Gastrocnemius medialis (tissue), 4 donors: ENCODE data around the gene ACSS1. TPM values are rescaled to one million over a fixed set of nuclear protein-coding genes. Genes with fewer than 3 reads are reported as not detected.

Experiments used
- ATAC-seq, 2 donors: fragments of 150-250 bp; one replicate each; pipeline ENCODE4 v1.9.1; 2016
- DNase-seq, 2 donors: peaks; one replicate each; pipeline ENCODE4 v3.0.0-alpha.2; 2019
- H3K27ac ChIP-seq, 4 donors: fragments of 200-600 bp; sonication (generic); 1 replicate in 1 of 4; 2 replicates in 3 of 4; pipeline ENCODE4 v1.5.1; 2016 to 2018; ENCODE audit warnings: mild to moderate bottlenecking in 2 of 4, moderate library complexity in 1 of 4
- H3K27me3 ChIP-seq, 3 donors: fragments of 200-600 bp; sonication (generic) in 2 of 3; 1 replicate in 1 of 3; 2 replicates in 2 of 3; pipeline versions ENCODE4 v1.5.1 to v1.6.0; 2016 to 2019; ENCODE audit warnings: mild to moderate bottlenecking in 1 of 3, moderate library complexity in 1 of 3
- H3K36me3 ChIP-seq, 2 donors: fragments of 200-600 bp; sonication (generic) in 1 of 2; one replicate each; pipeline ENCODE4 v1.5.1; 2017 to 2018
- H3K4me1 ChIP-seq, 2 donors: fragments of 200-600 bp; sonication (generic) in 1 of 2; one replicate each; pipeline ENCODE4 v1.5.1; 2016 to 2017; ENCODE audit warnings: mild to moderate bottlenecking in 2 of 2
- H3K4me3 ChIP-seq, 4 donors: fragments of 200-600 bp; sonication (generic) in 3 of 4; 1 replicate in 1 of 4; 2 replicates in 3 of 4; pipeline ENCODE4 v1.5.1; 2016 to 2019; ENCODE audit warnings: mild to moderate bottlenecking in 2 of 4
- H3K9me3 ChIP-seq, 3 donors: fragments of 200-600 bp; sonication (generic) in 2 of 3; 1 replicate in 1 of 3; 2 replicates in 2 of 3; pipeline ENCODE4 v1.5.1; 2016 to 2019
- POLR2A ChIP-seq, 2 donors: fragments of 450-650 bp; IDR thresholded peaks; one replicate each; pipeline ENCODE4 v1.6.1; 2017; ENCODE audit warnings: antibody characterized with exemption in 2 of 2, mild to moderate bottlenecking in 2 of 2, moderate library complexity in 2 of 2
- in situ Hi-C, 4 donors: fragments of 200-750 bp; cut with MboI; loops; one replicate each; pipeline versions ENCODE4 v1.15.0 to v1.8.0; 2017; ENCODE audit warnings: low sequenced_read_pairs in 4 of 4
- intact Hi-C: fragments of 100-400 bp; cut with DNase I; formaldehyde crosslinking; loops from one replicate; pipeline ENCODE4 v1.15.1; 2023; ENCODE audit warnings: low total_unique reads
- total RNA-seq, 4 donors: library from RNA; depleted of rRNA; stranded (reverse); fragments of >200 nt; gene quantifications; one replicate each; pipeline versions ENCODE4 v1.1.0 to v1.2.3, GENCODE V29; 2016
- TF ChIP-seq, protein P1 (sequence below), 5 experiments: fragments of 450-650 bp in 3 of 5; fragments of 200-600 bp in 2 of 5; sonication (generic) in 2 of 5; IDR thresholded peaks in 4 of 5; conservative IDR thresholded peaks in 1 of 5; 1 replicate in 4 of 5; 2 replicates in 1 of 5; pipeline ENCODE4 v1.5.1; 2016 to 2019; ENCODE audit warnings: antibody characterized with exemption in 5 of 5, mild to moderate bottlenecking in 3 of 5, moderate library complexity in 3 of 5

ACSS1 gene
- total RNA-seq, 4 donors from 2014 or later, result 11.4 to 84.6 (median 11.8) TPM

DNA sequence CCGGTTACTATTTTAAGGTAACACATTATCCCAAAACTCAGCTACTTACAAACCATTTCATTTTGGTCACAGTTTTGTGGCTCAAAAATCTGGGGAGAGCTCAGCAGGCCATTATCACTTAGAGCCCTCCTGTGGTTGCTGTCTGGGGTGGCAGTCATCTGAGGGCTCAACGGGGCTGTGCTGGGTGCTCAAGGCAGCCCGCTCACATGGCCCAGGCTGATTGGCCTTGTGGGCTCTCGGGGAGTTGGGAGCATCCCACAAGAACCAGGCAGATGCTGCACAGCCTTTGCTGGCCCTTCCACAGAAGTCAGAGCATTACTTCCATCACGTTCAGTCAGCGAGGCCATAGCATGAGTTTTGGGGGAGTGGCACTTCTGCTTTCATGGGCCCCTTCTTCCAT, 30.3 kb upstream of the ACSS1 start:
- no peaks in the 10 kb centered on the region for H3K9me3 ChIP-seq
- H3K4me3 ChIP-seq, result no peak overlapping the region
- in situ Hi-C loops, result loop anchor here in 1 of 4 donors (10.0 kb wide), 1 partner anchor 87 kb away; no protein-coding TSS in a partner anchor
- intact Hi-C loops, result no loop called here
- H3K27me3 ChIP-seq, result peaks cover 44 to 53% (median 48%) of the 10 kb centered on the region in 3 donors
- TF ChIP-seq, protein P1, sequence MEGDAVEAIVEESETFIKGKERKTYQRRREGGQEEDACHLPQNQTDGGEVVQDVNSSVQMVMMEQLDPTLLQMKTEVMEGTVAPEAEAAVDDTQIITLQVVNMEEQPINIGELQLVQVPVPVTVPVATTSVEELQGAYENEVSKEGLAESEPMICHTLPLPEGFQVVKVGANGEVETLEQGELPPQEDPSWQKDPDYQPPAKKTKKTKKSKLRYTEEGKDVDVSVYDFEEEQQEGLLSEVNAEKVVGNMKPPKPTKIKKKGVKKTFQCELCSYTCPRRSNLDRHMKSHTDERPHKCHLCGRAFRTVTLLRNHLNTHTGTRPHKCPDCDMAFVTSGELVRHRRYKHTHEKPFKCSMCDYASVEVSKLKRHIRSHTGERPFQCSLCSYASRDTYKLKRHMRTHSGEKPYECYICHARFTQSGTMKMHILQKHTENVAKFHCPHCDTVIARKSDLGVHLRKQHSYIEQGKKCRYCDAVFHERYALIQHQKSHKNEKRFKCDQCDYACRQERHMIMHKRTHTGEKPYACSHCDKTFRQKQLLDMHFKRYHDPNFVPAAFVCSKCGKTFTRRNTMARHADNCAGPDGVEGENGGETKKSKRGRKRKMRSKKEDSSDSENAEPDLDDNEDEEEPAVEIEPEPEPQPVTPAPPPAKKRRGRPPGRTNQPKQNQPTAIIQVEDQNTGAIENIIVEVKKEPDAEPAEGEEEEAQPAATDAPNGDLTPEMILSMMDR (IDR thresholded peaks at IDR 0.05 in 4 of 5, conservative IDR thresholded peaks at IDR 0.05 in 1 of 5), result no peak
- no peak for TF ChIP-seq POLR2A (IDR thresholded peaks at IDR 0.05)
- ATAC-seq, result no peak
- no peak for DNase-seq
- peaks cover 15 to 19% of the 10 kb centered on the region in 2 donors for H3K4me1 ChIP-seq
- no peak overlapping the region for H3K27ac ChIP-seq
- no peaks in the 10 kb centered on the region for H3K36me3 ChIP-seq

DNA sequence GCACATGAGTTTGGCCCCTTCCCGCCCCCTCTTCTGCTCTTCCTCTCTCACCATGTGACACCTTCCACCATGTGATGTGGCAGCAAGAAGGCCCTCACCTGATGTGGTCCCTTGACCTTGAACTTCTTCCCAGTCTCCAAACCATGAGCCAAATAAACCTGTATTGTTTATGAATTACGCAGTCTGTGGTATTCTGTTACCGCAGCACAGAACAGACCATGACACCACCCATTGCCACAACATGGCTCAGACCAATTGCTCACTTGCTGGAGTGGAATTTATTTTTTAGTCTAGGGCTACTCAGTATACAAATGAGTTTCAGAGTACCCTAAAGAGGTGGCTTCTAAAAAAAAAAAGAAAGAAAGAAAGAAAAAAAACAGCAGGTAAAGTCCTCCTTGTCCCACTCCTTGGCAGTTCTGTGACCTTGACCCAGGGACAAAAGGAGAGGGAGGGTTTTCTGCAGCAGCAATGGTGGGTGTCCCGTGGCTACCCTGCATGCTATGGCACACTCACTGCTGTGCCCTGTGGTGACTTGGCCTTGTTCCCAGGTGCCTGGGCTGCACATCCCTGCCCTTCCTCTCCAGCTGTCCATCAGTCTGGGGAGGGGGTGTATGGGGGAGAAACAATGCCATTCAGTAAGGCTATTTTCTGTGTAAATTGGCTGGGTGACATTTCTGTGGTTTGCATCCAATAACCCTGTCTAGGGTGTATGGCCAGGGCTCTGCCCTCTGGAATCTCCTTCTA, 29.4 kb upstream of the ACSS1 start:
- H3K9me3 ChIP-seq, result no peaks in the 10 kb centered on the region
- in situ Hi-C loops, result loop anchor here in 1 of 4 donors (10.0 kb wide), 1 partner anchor 87 kb away; no protein-coding TSS in a partner anchor
- ATAC-seq (no peak), DNase-seq (no peak)
- H3K36me3 ChIP-seq, result no peaks in the 10 kb centered on the region
- no peak overlapping the region for H3K27ac ChIP-seq
- intact Hi-C loops, result no loop called here
- H3K27me3 ChIP-seq, result peaks cover 53 to 62% (median 57%) of the 10 kb centered on the region in 3 donors
- TF ChIP-seq, protein P1 (IDR thresholded peaks at IDR 0.05 in 4 of 5, conservative IDR thresholded peaks at IDR 0.05 in 1 of 5), result no peak
- no peak for TF ChIP-seq POLR2A (IDR thresholded peaks at IDR 0.05)
- H3K4me3 ChIP-seq, result no peak overlapping the region
- peaks cover 17 to 26% of the 10 kb centered on the region in 2 donors for H3K4me1 ChIP-seq

DNA sequence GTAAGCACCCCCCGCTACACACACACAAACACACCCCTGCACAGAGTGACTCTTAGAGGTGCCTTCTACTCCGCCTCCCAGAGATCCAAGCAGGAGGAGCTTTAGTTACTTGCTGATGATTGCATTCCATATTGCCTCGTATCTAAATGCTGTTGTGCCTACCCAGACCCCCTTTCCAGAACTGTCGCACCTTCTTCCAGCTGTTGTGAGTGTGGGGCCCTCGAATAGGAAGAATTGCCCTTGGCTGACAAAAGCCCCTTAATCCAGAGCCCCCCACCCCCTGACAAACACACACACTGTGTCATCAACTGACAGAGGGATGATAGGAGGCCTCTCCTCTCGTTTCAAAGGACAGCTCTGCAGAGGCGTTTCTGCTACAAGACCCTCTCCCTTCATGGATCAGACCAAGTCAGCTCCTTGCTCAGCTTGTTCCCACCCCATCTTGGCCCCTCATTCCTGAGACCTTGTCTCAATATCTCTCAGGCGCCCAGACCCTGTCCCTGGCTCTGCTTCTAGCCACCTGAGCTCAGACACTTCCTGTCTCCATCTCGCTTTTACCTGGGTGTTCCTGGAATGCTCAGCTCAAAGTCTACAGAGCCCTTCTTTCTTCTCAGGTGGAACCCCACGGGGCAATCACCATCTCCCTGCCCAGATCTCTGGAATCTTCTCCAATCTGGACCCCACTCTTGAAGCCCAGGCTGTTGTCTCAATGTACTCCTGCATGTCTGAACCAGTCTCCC, 28.0 kb upstream of the ACSS1 start:
- in situ Hi-C loops (loop anchor here in 1 of 4 donors (10.0 kb wide), 1 partner anchor 89 kb away; no protein-coding TSS in a partner anchor), intact Hi-C loops (no loop called here)
- TF ChIP-seq POLR2A (IDR thresholded peaks at IDR 0.05), result no peak
- H3K27me3 ChIP-seq, result peaks cover 65 to 75% (median 71%) of the 10 kb centered on the region in 3 donors
- DNase-seq (no peak), ATAC-seq (no peak)
- no peak overlapping the region for H3K27ac ChIP-seq
- H3K9me3 ChIP-seq, result no peaks in the 10 kb centered on the region
- no peaks in the 10 kb centered on the region for H3K36me3 ChIP-seq
- H3K4me1 ChIP-seq, result peaks cover 17 to 26% of the 10 kb centered on the region in 2 donors
- H3K4me3 ChIP-seq, result no peak overlapping the region

GRCh38 chr20:25084626-25085187, 26.8 kb upstream of the ACSS1 start:
- H3K4me3 ChIP-seq, result peak overlapping the region in 1 of 4 donors; percentile 32
- intact Hi-C loops, result loop anchor here (5.0 kb wide), 1 partner anchor 308 kb away; the partner anchor contains the start of gene ABHD12

More at GRCh38 chr20:25084626-25085187, 26.8 kb upstream of the ACSS1 start:
- no peaks in the 10 kb centered on the region for H3K9me3 ChIP-seq
- H3K4me1 ChIP-seq, result peaks cover 17 to 26% of the 10 kb centered on the region in 2 donors
- in situ Hi-C loops, result loop anchor here in 1 of 4 donors (10.0 kb wide), 1 partner anchor 90 kb away; no protein-coding TSS in a partner anchor
- TF ChIP-seq POLR2A (IDR thresholded peaks at IDR 0.05), result no peak
- TF ChIP-seq, protein P1 (IDR thresholded peaks at IDR 0.05 in 4 of 5, conservative IDR thresholded peaks at IDR 0.05 in 1 of 5), result no peak
- ATAC-seq (no peak), DNase-seq (no peak)
- H3K27me3 ChIP-seq, result peaks cover 76 to 82% (median 78%) of the 10 kb centered on the region in 3 donors
- H3K36me3 ChIP-seq, result no peaks in the 10 kb centered on the region
- no peak overlapping the region for H3K27ac ChIP-seq
